Measurements from ENCODE around the gene BCAP31.

DNA sequence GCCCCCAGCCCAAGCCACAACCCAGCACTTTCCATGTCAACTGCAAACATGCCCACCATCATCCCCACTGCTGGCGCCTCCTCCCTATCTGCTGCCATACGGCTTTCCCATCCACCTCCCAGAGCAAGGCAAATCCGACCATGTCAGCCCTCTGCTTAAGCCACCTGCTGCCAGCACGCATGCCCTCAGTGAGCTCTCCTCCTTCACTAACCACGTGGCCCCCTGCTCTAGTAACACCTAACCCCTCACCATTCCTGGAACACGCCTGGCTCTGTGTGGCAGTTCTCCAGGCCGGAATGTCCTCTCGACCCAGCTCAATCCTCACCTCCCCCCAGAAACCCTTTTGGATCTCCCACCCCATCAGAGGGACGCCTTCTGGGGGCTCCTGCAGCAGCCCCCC is 17.4 kb downstream of the BCAP31 start:
- TF ChIP-seq, protein P1, sequence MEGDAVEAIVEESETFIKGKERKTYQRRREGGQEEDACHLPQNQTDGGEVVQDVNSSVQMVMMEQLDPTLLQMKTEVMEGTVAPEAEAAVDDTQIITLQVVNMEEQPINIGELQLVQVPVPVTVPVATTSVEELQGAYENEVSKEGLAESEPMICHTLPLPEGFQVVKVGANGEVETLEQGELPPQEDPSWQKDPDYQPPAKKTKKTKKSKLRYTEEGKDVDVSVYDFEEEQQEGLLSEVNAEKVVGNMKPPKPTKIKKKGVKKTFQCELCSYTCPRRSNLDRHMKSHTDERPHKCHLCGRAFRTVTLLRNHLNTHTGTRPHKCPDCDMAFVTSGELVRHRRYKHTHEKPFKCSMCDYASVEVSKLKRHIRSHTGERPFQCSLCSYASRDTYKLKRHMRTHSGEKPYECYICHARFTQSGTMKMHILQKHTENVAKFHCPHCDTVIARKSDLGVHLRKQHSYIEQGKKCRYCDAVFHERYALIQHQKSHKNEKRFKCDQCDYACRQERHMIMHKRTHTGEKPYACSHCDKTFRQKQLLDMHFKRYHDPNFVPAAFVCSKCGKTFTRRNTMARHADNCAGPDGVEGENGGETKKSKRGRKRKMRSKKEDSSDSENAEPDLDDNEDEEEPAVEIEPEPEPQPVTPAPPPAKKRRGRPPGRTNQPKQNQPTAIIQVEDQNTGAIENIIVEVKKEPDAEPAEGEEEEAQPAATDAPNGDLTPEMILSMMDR (IDR thresholded peaks at IDR 0.05), result no peak
- no peak for TF ChIP-seq POLR2A (IDR thresholded peaks at IDR 0.05)
